MCF 10A (cell line): ENCODE results near the gene RFXAP. TPM values are rescaled to one million over a fixed set of nuclear protein-coding genes. Genes with fewer than 3 reads are reported as not detected.

Experiments used
- BruUV-seq: library from RNA; stranded (reverse); fragments of 400-500 nt; replicated peaks from 2 replicates; lab custom pipeline; 2021; lab: Mats Ljungman, UMichigan
- CTCF ChIA-PET: fragments of 300-600 bp; sonication (Branson Sonifier 250); formaldehyde crosslinking; extraction: SDS; loops from one replicate; lab custom pipeline; 2021; ENCODE audit warnings: antibody characterized with exemption, inconsistent platforms; lab: Yijun Ruan, JAX
- POLR2A ChIA-PET: fragments of 300-600, 350-650 bp; sonication (Branson Sonifier 250); formaldehyde crosslinking; extraction: SDS; loops from one replicate; lab custom pipeline; 2020; ENCODE audit warnings: antibody characterized with exemption, inconsistent platforms; lab: Yijun Ruan, JAX
- DNase-seq: peaks from one replicate; pipeline ENCODE4 v3.0.0-alpha.2; 2018; ENCODE audit not compliant: unreplicated experiment
- H3K27ac Mint-ChIP-seq: one replicate; pipeline ENCODE4 v1.8.0; 2022; ENCODE audit warnings: mild to moderate bottlenecking, low read depth, mixed read lengths; ENCODE audit not compliant: unreplicated experiment
- H3K27me3 Mint-ChIP-seq: one replicate; pipeline ENCODE4 v1.8.0; 2022; ENCODE audit warnings: mixed read lengths; ENCODE audit not compliant: insufficient read depth, unreplicated experiment
- H3K36me3 Mint-ChIP-seq: one replicate; pipeline ENCODE4 v1.8.0; 2022; ENCODE audit warnings: mild to moderate bottlenecking, moderate library complexity, mixed read lengths; ENCODE audit not compliant: insufficient read depth, unreplicated experiment
- H3K4me1 Mint-ChIP-seq: one replicate; pipeline ENCODE4 v1.8.0; 2022; ENCODE audit warnings: mixed read lengths; ENCODE audit not compliant: insufficient read depth, unreplicated experiment
- H3K4me3 Mint-ChIP-seq: one replicate; pipeline ENCODE4 v1.8.0; 2022; ENCODE audit warnings: mild to moderate bottlenecking, moderate library complexity, mixed read lengths; ENCODE audit not compliant: unreplicated experiment
- H3K9me3 Mint-ChIP-seq: one replicate; pipeline ENCODE4 v1.8.0; 2022; ENCODE audit warnings: mixed read lengths; ENCODE audit not compliant: unreplicated experiment
- intact Hi-C: fragments of 100-400 bp; cut with micrococcal nuclease; formaldehyde crosslinking; loops from 2 replicates; pipeline ENCODE4 v1.14.1; 2022
- total RNA-seq: library from RNA; stranded (reverse); gene quantifications from 2 replicates; pipeline ENCODE4 v1.2.3, GENCODE V29; 2022
- TF ChIP-seq, protein P1 (sequence below): fragments of 200-600 bp; IDR thresholded peaks from one replicate; pipeline ENCODE4 v1.8.0; 2022; ENCODE audit warnings: antibody characterized with exemption, mild to moderate bottlenecking; ENCODE audit not compliant: unreplicated experiment

Gene RFXAP
- total RNA-seq, 1 experiment from 2014 or later: 6.1 TPM

DNA sequence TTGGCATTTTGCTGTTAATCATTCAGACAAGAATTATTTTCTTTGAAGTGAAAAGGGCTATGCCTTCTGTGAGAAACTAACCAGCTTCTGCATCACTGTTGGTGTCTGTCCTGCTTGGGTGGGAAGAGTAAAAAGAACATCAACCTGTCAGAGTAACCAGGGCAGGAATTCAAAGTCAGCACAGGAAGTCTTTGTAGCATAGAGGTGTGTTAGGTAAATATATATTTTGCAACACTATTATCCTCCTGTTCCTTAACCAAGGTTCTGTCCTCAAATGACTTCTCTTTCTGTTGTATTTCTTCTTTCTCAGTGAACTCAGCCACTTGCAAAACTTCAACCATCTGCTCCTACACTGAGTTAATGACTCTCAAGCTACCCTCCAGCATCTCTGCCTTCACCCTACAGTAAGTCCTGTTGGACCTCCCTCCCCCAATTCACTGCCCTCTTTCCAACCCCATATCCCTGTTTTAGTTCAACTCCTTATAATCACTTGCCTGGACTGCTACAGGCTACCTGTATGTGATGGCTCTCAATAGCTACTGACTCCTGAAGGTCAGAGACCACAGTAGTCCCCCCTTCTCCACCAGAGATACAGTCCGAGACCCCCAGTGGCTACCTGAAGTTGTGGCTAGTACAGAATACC lies 51.1 kb downstream of the RFXAP start:
- DNase-seq: no peak
- Mint-ChIP-seq H3K4me3 (no peak overlapping the region), H3K4me1 (peaks cover 7% of the 10 kb centered on the region), H3K27ac (no peak overlapping the region), H3K9me3 (no peaks in the 10 kb centered on the region), H3K36me3 (no peaks in the 10 kb centered on the region), H3K27me3 (no peaks in the 10 kb centered on the region)
- TF ChIP-seq, protein P1, sequence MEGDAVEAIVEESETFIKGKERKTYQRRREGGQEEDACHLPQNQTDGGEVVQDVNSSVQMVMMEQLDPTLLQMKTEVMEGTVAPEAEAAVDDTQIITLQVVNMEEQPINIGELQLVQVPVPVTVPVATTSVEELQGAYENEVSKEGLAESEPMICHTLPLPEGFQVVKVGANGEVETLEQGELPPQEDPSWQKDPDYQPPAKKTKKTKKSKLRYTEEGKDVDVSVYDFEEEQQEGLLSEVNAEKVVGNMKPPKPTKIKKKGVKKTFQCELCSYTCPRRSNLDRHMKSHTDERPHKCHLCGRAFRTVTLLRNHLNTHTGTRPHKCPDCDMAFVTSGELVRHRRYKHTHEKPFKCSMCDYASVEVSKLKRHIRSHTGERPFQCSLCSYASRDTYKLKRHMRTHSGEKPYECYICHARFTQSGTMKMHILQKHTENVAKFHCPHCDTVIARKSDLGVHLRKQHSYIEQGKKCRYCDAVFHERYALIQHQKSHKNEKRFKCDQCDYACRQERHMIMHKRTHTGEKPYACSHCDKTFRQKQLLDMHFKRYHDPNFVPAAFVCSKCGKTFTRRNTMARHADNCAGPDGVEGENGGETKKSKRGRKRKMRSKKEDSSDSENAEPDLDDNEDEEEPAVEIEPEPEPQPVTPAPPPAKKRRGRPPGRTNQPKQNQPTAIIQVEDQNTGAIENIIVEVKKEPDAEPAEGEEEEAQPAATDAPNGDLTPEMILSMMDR: no peak
- ChIA-PET POLR2A (interaction anchor here (0.6 to 0.7 kb wide), 3 partner anchors 25 to 47 kb away, joined by 3 to 4 read pairs (median 3); no protein-coding TSS in a partner anchor), CTCF (interaction anchor here (1.5 to 1.6 kb wide), 2 partner anchors 12 to 21 kb away, joined by 4 to 8 read pairs; no protein-coding TSS in a partner anchor)
- no TSS peak for BruUV-seq
- intact Hi-C loops: no loop called here

DNA sequence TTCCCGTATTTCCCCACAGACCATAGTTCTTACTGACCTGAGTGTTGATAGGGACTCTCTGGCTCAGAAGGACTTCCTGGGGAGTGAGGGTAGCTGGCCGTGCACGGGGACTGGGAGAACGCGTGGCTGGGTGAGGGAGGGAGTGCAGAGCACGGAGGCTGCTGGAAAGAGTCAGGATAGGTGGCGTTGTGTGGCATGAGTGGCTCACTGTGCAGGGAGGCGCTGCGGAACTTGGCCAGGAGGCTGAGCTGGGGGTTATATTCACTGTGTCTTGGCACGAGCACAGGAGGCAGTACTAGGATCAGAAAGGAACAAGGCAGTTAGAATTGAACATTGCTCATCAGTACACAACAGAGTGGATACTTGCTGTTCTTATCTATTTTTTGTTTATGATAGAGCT lies 53.6 kb downstream of the RFXAP start:
- intact Hi-C loops: no loop called here
- H3K27ac Mint-ChIP-seq: no peak overlapping the region
- no peak overlapping the region for H3K4me3 Mint-ChIP-seq
- H3K4me1 Mint-ChIP-seq: peaks cover 7% of the 10 kb centered on the region
- BruUV-seq: no TSS peak
- CTCF ChIA-PET: interaction anchor here (0.7 to 1.0 kb wide), 4 partner anchors 14 to 31 kb away, joined by 3 read pairs; no protein-coding TSS in a partner anchor
- no peak for DNase-seq
- POLR2A ChIA-PET: no interaction called here
- TF ChIP-seq, protein P1: no peak
- H3K36me3 Mint-ChIP-seq: no peaks in the 10 kb centered on the region
- H3K9me3 Mint-ChIP-seq: no peaks in the 10 kb centered on the region
- no peaks in the 10 kb centered on the region for H3K27me3 Mint-ChIP-seq

DNA sequence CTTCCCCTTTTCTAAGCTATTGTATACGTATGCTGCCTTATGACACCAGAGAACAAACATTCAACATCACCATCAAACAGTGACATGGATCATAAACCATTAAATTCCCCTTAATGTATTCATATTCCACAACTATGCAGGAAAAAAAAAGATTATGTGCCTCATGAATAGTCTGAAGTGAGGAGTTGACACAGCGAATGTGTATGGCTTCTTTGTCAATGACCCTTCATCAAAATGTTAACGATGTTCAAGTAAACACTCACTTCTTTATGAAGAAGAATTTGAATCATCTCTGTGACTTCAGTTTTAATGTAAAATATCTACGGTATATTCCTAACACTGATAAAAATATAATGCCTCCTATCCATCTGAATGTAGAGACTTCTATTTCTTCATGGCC lies 56.4 kb downstream of the RFXAP start:
- no peak overlapping the region for H3K27ac Mint-ChIP-seq
- no TSS peak for BruUV-seq
- H3K4me3 Mint-ChIP-seq: no peak overlapping the region
- intact Hi-C loops: no loop called here
- ChIA-PET CTCF (interaction anchor here (0.7 to 1.0 kb wide), 2 partner anchors 17 to 240 kb away, joined by 3 to 4 read pairs; no protein-coding TSS in a partner anchor), POLR2A (no interaction called here)
- peaks cover 2% of the 10 kb centered on the region for H3K4me1 Mint-ChIP-seq
- H3K27me3 Mint-ChIP-seq: no peaks in the 10 kb centered on the region
- no peak for DNase-seq
- no peaks in the 10 kb centered on the region for H3K36me3 Mint-ChIP-seq
- TF ChIP-seq, protein P1: no peak
- no peaks in the 10 kb centered on the region for H3K9me3 Mint-ChIP-seq

DNA sequence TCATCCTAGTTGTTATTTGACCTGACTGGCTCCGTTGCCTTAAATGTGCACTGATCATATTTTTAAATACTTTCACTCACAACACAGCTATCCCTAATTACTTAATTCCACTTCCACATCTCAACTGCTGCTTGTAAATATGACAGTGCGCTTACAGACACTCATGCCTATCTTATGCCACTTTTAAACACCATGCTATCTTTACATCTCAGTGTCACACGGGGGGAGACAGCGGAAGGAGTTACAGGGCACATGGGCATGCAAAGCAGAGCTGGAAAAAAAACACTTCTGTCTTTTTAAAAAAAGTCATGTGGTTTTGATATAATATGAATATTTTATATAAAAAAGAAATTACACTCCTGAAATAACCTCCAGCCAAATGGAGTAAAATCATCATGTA lies 56.9 kb downstream of the RFXAP start:
- no TSS peak for BruUV-seq
- CTCF ChIA-PET: interaction anchor here (0.7 to 1.0 kb wide), 3 partner anchors 16 to 239 kb away, joined by 3 to 4 read pairs (median 3); no protein-coding TSS in a partner anchor
- POLR2A ChIA-PET: no interaction called here
- no peak for DNase-seq
- Mint-ChIP-seq H3K27ac (no peak overlapping the region), H3K4me1 (no peaks in the 10 kb centered on the region), H3K36me3 (no peaks in the 10 kb centered on the region), H3K27me3 (no peaks in the 10 kb centered on the region), H3K9me3 (no peaks in the 10 kb centered on the region), H3K4me3 (no peak overlapping the region)
- intact Hi-C loops: no loop called here
- TF ChIP-seq, protein P1: no peak

Other genes starting within 250 kb of the RFXAP start
- gene SERTM1, start 145.2 kb upstream of the RFXAP start, total RNA-seq: not detected in 2 replicates
- 0.98 and 1.6 TPM in 2 replicates for gene SMAD9, start 101.0 kb downstream of the RFXAP start, total RNA-seq
- gene ALG5, start 180.1 kb downstream of the RFXAP start, total RNA-seq: 43.7 and 51.2 TPM in 2 replicates
- gene EXOSC8, start 181.6 kb downstream of the RFXAP start, total RNA-seq: 99.4 and 126 TPM in 2 replicates
- 86.8 and 90.3 TPM in 2 replicates for gene SUPT20H, start 240.5 kb downstream of the RFXAP start, total RNA-seq